NB4 (cell line): ENCODE results near the gene NT5E.

Experiments used
- MYC ChIP-seq: IDR thresholded peaks from 2 replicates; pipeline ENCODE4 v1.6.1; 2011; ENCODE audit warnings: low read depth, low read length
- POLR2A ChIP-seq: IDR thresholded peaks from 2 replicates; pipeline ENCODE4 v1.6.1; 2011; ENCODE audit warnings: mild to moderate bottlenecking; ENCODE audit not compliant: insufficient read length; ENCODE audit errors: extremely low read depth
- TF ChIP-seq, protein P1 (sequence below): IDR thresholded peaks from one replicate; pipeline ENCODE4 v1.5.1; 2012; ENCODE audit warnings: low read depth, low read length
- TF ChIP-seq, protein P2 (sequence below): IDR thresholded peaks from 2 replicates; pipeline ENCODE4 v1.6.1; 2011; ENCODE audit warnings: low read depth, low read length

DNA sequence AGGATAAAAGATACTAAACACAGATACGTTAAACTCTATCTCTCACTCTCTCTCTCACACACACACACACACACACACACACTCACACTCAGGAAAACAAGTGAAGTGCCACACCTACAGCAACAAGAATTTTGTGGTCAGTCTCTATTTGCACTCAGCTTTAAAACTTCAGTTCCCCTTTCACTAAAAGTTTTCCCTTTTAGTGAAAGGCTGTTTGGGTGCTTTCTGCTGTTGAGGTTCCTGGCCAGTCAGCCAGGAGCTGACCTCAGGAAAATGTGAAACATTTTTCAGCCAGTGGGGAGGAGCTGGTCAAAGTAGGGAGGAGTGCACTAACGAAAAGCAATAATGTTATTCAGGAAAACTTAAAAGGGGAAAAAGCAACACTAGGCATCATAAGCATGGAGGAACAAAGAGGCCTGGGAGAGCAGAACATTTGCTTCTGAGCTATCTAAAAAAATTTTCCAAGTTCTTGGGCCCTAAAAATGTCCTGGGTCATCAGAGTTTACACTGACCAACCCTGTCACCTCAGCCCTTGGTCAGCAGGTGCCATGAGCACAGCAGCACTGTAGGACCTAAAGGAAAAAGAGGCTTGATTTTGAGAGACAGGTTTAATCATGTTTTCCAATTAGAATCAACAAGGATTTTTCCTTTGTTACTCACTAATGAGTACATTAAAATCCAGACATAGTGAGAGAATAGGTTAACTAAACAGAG lies 30.7 kb upstream of the NT5E start:
- TF ChIP-seq, protein P1, sequence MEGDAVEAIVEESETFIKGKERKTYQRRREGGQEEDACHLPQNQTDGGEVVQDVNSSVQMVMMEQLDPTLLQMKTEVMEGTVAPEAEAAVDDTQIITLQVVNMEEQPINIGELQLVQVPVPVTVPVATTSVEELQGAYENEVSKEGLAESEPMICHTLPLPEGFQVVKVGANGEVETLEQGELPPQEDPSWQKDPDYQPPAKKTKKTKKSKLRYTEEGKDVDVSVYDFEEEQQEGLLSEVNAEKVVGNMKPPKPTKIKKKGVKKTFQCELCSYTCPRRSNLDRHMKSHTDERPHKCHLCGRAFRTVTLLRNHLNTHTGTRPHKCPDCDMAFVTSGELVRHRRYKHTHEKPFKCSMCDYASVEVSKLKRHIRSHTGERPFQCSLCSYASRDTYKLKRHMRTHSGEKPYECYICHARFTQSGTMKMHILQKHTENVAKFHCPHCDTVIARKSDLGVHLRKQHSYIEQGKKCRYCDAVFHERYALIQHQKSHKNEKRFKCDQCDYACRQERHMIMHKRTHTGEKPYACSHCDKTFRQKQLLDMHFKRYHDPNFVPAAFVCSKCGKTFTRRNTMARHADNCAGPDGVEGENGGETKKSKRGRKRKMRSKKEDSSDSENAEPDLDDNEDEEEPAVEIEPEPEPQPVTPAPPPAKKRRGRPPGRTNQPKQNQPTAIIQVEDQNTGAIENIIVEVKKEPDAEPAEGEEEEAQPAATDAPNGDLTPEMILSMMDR: no peak
- TF ChIP-seq POLR2A (no peak), MYC (no peak)
- TF ChIP-seq, protein P2, sequence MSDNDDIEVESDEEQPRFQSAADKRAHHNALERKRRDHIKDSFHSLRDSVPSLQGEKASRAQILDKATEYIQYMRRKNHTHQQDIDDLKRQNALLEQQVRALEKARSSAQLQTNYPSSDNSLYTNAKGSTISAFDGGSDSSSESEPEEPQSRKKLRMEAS: no peak
